Epithelial cell of proximal tubule (primary cell): ENCODE measurements around the gene CPSF4. TPM values are rescaled to one million over a fixed set of nuclear protein-coding genes. Genes with fewer than 3 reads are reported as not detected.

ENCODE experiments used
- DNase-seq: peaks from one replicate; pipeline ENCODE4 v3.0.0-alpha.2; 2011; ENCODE audit warnings: low read depth
- H3K4me3 ChIP-seq: 2 replicates; pipeline ENCODE4 v1.5.1; 2011; ENCODE audit warnings: low read depth, mild to moderate bottlenecking, low read length
- CTCF ChIP-seq: conservative IDR thresholded peaks from 2 replicates; pipeline ENCODE4 v1.5.1; 2012; ENCODE audit warnings: low read depth, mild to moderate bottlenecking, low read length
- total RNA-seq: library from RNA; depleted of rRNA; stranded (reverse); fragments of >200 nt; gene quantifications from 2 replicates; pipeline ENCODE4 v1.2.3, GENCODE V29; 2015

CPSF4 gene
- total RNA-seq, 1 donor from 2014 or later: 15.8 TPM

- no peak for TF ChIP-seq CTCF
- H3K4me3 ChIP-seq: no peak overlapping the region
- no peak for DNase-seq
Measured at GRCh38 chr7:99394188-99394502, 44.6 kb upstream of the CPSF4 start.

GRCh38 chr7:99395616-99396327, 43.0 kb upstream of the CPSF4 start:
- no peak overlapping the region for H3K4me3 ChIP-seq
- peak; percentile 25 for TF ChIP-seq CTCF
- DNase-seq: no peak

- no peak overlapping the region for H3K4me3 ChIP-seq
- TF ChIP-seq CTCF: no peak
- no peak for DNase-seq
Measured at GRCh38 chr7:99396418-99397296, 42.1 kb upstream of the CPSF4 start.

GRCh38 chr7:99397297-99397983, 41.3 kb upstream of the CPSF4 start:
- no peak for TF ChIP-seq CTCF
- DNase-seq: no peak
- no peak overlapping the region for H3K4me3 ChIP-seq

GRCh38 chr7:99398891-99399445, 39.8 kb upstream of the CPSF4 start:
- no peak for TF ChIP-seq CTCF
- no peak overlapping the region for H3K4me3 ChIP-seq
- no peak for DNase-seq

- DNase-seq: no peak
- no peak overlapping the region for H3K4me3 ChIP-seq
- TF ChIP-seq CTCF: no peak
Measured at GRCh38 chr7:99399597-99399996, 39.1 kb upstream of the CPSF4 start.
